Measurements from ENCODE around the gene PWWP2A. TPM values are rescaled to one million over a fixed set of nuclear protein-coding genes. Genes with fewer than 3 reads are reported as not detected.

The PWWP2A gene
- total RNA-seq, 1 experiment from 2014 or later: 61.1 TPM

- POLR2A ChIA-PET: interaction anchor here (0.6 to 1.9 kb wide), 13 partner anchors 13 to 173 kb away, joined by 3 to 19 read pairs (median 4); partner anchors contain the start of genes CCNJL and PWWP2A
- Mint-ChIP-seq H3K9me3 (no peaks in the 10 kb centered on the region), H3K4me3 (peak overlapping the region; percentile 12), H3K27ac (peak overlapping the region; percentile 100), H3K4me1 (peaks cover 52% of the 10 kb centered on the region), H3K27me3 (ENCODE audit: low read depth) (no peaks in the 10 kb centered on the region), H3K36me3 (peaks cover 4% of the 10 kb centered on the region; the same call in 1 of the 2 replicates)
- DNase-seq (ENCODE audit: low spot score) (peak; percentile 80), ATAC-seq (peak; percentile 85)
- TF ChIP-seq ZNF423 (CRISPR knock-in tag; IDR thresholded peaks at IDR 0.05): peak; percentile 9; the same call in 1 of the 2 replicates
- TF ChIP-seq, protein P1, sequence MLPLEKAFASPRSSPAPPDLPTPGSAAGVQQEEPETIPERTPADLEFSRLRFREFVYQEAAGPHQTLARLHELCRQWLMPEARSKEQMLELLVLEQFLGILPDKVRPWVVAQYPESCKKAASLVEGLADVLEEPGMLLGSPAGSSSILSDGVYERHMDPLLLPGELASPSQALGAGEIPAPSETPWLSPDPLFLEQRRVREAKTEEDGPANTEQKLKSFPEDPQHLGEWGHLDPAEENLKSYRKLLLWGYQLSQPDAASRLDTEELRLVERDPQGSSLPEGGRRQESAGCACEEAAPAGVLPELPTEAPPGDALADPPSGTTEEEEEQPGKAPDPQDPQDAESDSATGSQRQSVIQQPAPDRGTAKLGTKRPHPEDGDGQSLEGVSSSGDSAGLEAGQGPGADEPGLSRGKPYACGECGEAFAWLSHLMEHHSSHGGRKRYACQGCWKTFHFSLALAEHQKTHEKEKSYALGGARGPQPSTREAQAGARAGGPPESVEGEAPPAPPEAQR (CRISPR knock-in tag; IDR thresholded peaks at IDR 0.05): 0 out of 2 replicates have a peak, but pooled peaks have one; percentile 34
- peak; percentile 27; the same call in 1 of the 2 replicates for TF ChIP-seq USF1 (CRISPR knock-in tag; IDR thresholded peaks at IDR 0.05)
- peak; percentile 65; the same call in 1 of the 2 replicates for TF ChIP-seq ZBTB43 (CRISPR knock-in tag; IDR thresholded peaks at IDR 0.05)
- TF ChIP-seq HMGXB4 (CRISPR knock-in tag; IDR thresholded peaks at IDR 0.05): no peak
- TF ChIP-seq USF2 (CRISPR knock-in tag; IDR thresholded peaks at IDR 0.05): peak; percentile 46; the same call in 1 of the 2 replicates
- 0 out of 2 replicates have a peak, but pooled peaks have one; percentile 57 for TF ChIP-seq SMAD3 (CRISPR knock-in tag; IDR thresholded peaks at IDR 0.05; ENCODE audit: borderline replicate concordance)
- TF ChIP-seq, protein P2, sequence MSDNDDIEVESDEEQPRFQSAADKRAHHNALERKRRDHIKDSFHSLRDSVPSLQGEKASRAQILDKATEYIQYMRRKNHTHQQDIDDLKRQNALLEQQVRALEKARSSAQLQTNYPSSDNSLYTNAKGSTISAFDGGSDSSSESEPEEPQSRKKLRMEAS (CRISPR knock-in tag; IDR thresholded peaks at IDR 0.05): peak; percentile 55; the same call in 1 of the 2 replicates
- TF ChIP-seq, protein P3, sequence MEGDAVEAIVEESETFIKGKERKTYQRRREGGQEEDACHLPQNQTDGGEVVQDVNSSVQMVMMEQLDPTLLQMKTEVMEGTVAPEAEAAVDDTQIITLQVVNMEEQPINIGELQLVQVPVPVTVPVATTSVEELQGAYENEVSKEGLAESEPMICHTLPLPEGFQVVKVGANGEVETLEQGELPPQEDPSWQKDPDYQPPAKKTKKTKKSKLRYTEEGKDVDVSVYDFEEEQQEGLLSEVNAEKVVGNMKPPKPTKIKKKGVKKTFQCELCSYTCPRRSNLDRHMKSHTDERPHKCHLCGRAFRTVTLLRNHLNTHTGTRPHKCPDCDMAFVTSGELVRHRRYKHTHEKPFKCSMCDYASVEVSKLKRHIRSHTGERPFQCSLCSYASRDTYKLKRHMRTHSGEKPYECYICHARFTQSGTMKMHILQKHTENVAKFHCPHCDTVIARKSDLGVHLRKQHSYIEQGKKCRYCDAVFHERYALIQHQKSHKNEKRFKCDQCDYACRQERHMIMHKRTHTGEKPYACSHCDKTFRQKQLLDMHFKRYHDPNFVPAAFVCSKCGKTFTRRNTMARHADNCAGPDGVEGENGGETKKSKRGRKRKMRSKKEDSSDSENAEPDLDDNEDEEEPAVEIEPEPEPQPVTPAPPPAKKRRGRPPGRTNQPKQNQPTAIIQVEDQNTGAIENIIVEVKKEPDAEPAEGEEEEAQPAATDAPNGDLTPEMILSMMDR (IDR thresholded peaks at IDR 0.05): no peak
- TF ChIP-seq ZNF532 (CRISPR knock-in tag; IDR thresholded peaks at IDR 0.05; ENCODE audit: borderline replicate concordance): no peak
- no peak for TF ChIP-seq ESRRA (CRISPR knock-in tag; IDR thresholded peaks at IDR 0.05; ENCODE audit: borderline replicate concordance)
- CTCF ChIA-PET: interaction anchor here (0.6 to 1.6 kb wide), 12 partner anchors 14 to 197 kb away, joined by 3 to 15 read pairs (median 4); no protein-coding TSS in a partner anchor
Measured at GRCh38 chr5:160159991-160160792, 40.9 kb upstream of the PWWP2A start.

Data from WTC11 (cell line).